K562 (cell line): Measurements from ENCODE around the gene ENC1. TPM values are rescaled to one million over a fixed set of nuclear protein-coding genes. Genes with fewer than 3 reads are reported as not detected.

ENCODE experiments used
- ATAC-seq: fragments of 200-7000 bp; cut with Tn5 transposase; 3 replicates; pipeline ENCODE4 v1.9.1; 2020; ENCODE audit warnings: moderate library complexity
- BruUV-seq: library from RNA; stranded (reverse); fragments of 400-500 nt; replicated peaks from 2 replicates; lab custom pipeline; 2021; lab: Mats Ljungman, UMichigan
- CTCF ChIA-PET: fragments of 300-600 bp; formaldehyde crosslinking; extraction: SDS; loops from one replicate; lab custom pipeline; 2021; ENCODE audit warnings: low intra/inter-chr PET ratio; lab: Yijun Ruan, JAX
- POLR2A ChIA-PET: fragments of 300-600, 350-650 bp; sonication (Branson Sonifier 250); formaldehyde crosslinking; extraction: SDS; loops from one replicate; lab custom pipeline; 2021; ENCODE audit warnings: antibody characterized with exemption, inconsistent platforms; lab: Yijun Ruan, JAX
- DNase-seq, 4 experiments: peaks; one replicate each; pipeline versions ENCODE4 v3.0.0 to v3.0.0-alpha.2; 2011 to 2018; ENCODE audit warnings: low spot score in 3 of 4, mixed read lengths in 3 of 4; ENCODE audit errors: extremely low read depth in 1 of 4
- FAIRE-seq: peaks from 2 replicates; lab custom pipeline; 2011; peaks lifted over from hg19 to GRCh38; lab: Jason Lieb, UNC
- H2AFZ ChIP-seq: 2 replicates; pipeline ENCODE4 v1.6.0; 2011; ENCODE audit warnings: low read depth, low read length, control low read depth, inconsistent platforms
- H3K27ac ChIP-seq: fragments of 200-600 bp; 3 replicates; pipeline ENCODE4 v1.8.0; 2011; ENCODE audit warnings: low read depth, mild to moderate bottlenecking, control low read depth, inconsistent platforms, low read length, moderate library complexity, mixed read lengths; ENCODE audit errors: extremely low read depth
- H3K27me3 ChIP-seq, 2 experiments: fragments of 300-600 bp in 1 of 2; 2 replicates in 1 of 2; 3 replicates in 1 of 2; pipeline versions ENCODE4 v1.6.0 to v1.8.0; 2011; ENCODE audit warnings: inconsistent platforms in 2 of 2, low read length in 2 of 2, mild to moderate bottlenecking in 1 of 2, mixed read lengths in 1 of 2, moderate library complexity in 1 of 2; ENCODE audit not compliant: control insufficient read depth in 2 of 2, insufficient read depth in 2 of 2
- H3K36me3 ChIP-seq: fragments of 300-600 bp; 3 replicates; pipeline ENCODE4 v1.8.0; 2011; ENCODE audit warnings: mild to moderate bottlenecking, low read length, inconsistent platforms; ENCODE audit not compliant: control insufficient read depth, insufficient read depth
- H3K4me1 ChIP-seq, 2 experiments: fragments of 200-600 bp in 1 of 2; replicated peaks in 1 of 2; 2 replicates in 1 of 2; 3 replicates in 1 of 2; pipeline versions ENCODE4 v1.5.1 to v1.8.0; 2011; ENCODE audit warnings: inconsistent platforms in 2 of 2, low read length in 2 of 2, mild to moderate bottlenecking in 1 of 2, mixed read lengths in 1 of 2, moderate library complexity in 1 of 2; ENCODE audit not compliant: control insufficient read depth in 2 of 2, insufficient read depth in 2 of 2
- H3K4me2 ChIP-seq: 2 replicates; pipeline ENCODE4 v1.6.1; 2011; ENCODE audit warnings: low read length, control low read depth, inconsistent platforms, mixed read lengths; ENCODE audit not compliant: insufficient read depth
- H3K4me3 ChIP-seq: fragments of 200-600 bp; sonication (generic), shearing (Covaris generic); 2 replicates; pipeline ENCODE4 v1.5.1; 2016; ENCODE audit warnings: control low read depth, inconsistent platforms
- H3K79me2 ChIP-seq: fragments of 200-600 bp; 3 replicates; pipeline ENCODE4 v1.8.0; 2011; ENCODE audit warnings: low read length, inconsistent platforms; ENCODE audit not compliant: control insufficient read depth, insufficient read depth
- H3K9ac ChIP-seq, 2 experiments: 2 replicates each; pipeline versions ENCODE4 v1.6.0 to v1.6.1; 2011; ENCODE audit warnings: low read depth in 2 of 2, low read length in 2 of 2, control low read depth in 1 of 2, inconsistent platforms in 1 of 2, mild to moderate bottlenecking in 1 of 2, mixed read lengths in 1 of 2; ENCODE audit not compliant: insufficient read depth in 1 of 2
- H3K9me1 ChIP-seq: one replicate; pipeline ENCODE4 v1.6.0; 2011; ENCODE audit warnings: inconsistent platforms, mild to moderate bottlenecking, low read length, moderate library complexity; ENCODE audit not compliant: control insufficient read depth, insufficient read depth
- H3K9me3 ChIP-seq: replicated peaks from 2 replicates; pipeline ENCODE4 v1.5.1; 2011; ENCODE audit warnings: low read depth, low read length, inconsistent platforms; ENCODE audit not compliant: control insufficient read depth, insufficient read depth
- H4K20me1 ChIP-seq: replicated peaks from 2 replicates; pipeline ENCODE4 v1.6.1; 2011; ENCODE audit warnings: low read length, inconsistent platforms, mixed read lengths; ENCODE audit not compliant: control insufficient read depth, insufficient read depth
- CHD4 ChIP-seq: fragments of 200-600 bp; sonication (generic); IDR thresholded peaks from 3 replicates; pipeline ENCODE4 v1.6.1; 2012; ENCODE audit warnings: low read depth, mild to moderate bottlenecking, mixed read lengths, low read length, inconsistent platforms; ENCODE audit not compliant: insufficient read depth, insufficient replicate concordance, poor library complexity, severe bottlenecking
- ETV1 ChIP-seq: fragments of 450-650 bp; conservative IDR thresholded peaks from 2 replicates; pipeline ENCODE4 v1.6.1; 2016; ENCODE audit warnings: missing genetic modification characterization, control low read depth, low read depth, missing compliant biosample characterization
- FOSL1 ChIP-seq: fragments of 200-800 bp; sonication (Bioruptor generic); conservative IDR thresholded peaks from 2 replicates; pipeline ENCODE4 v1.6.1; 2016; ENCODE audit warnings: missing genetic modification characterization, missing compliant biosample characterization
- KLF6 ChIP-seq: fragments of 250-450 bp; sonication (Bioruptor Pico); IDR thresholded peaks from 2 replicates; pipeline ENCODE4 v1.4.0; 2020; ENCODE audit warnings: mild to moderate bottlenecking, moderate library complexity, borderline replicate concordance
- MAFF ChIP-seq: IDR thresholded peaks from 2 replicates; pipeline ENCODE4 v1.6.1; 2012; ENCODE audit warnings: low read length, improper control_type of control experiment
- MCM3 ChIP-seq: fragments of 450-650 bp; IDR thresholded peaks from 2 replicates; pipeline ENCODE4 v1.6.1; 2016
- MEF2A ChIP-seq: IDR thresholded peaks from 2 replicates; pipeline ENCODE4 v1.6.1; 2011; ENCODE audit warnings: low read depth, mild to moderate bottlenecking, low read length, moderate library complexity; ENCODE audit not compliant: control insufficient read depth
- NCOR1 ChIP-seq: fragments of 450-650 bp; IDR thresholded peaks from 2 replicates; pipeline ENCODE4 v1.6.1; 2016; ENCODE audit warnings: mild to moderate bottlenecking, moderate library complexity
- PTBP1 ChIP-seq: fragments of 200-400 bp; formaldehyde crosslinking; IDR thresholded peaks from 2 replicates; pipeline ENCODE4 v1.6.1; 2017; ENCODE audit warnings: low read depth, low read length
- SMARCA5 ChIP-seq: fragments of 450-650 bp; IDR thresholded peaks from 2 replicates; pipeline ENCODE4 v1.6.1; 2016
- SMC3 ChIP-seq: conservative IDR thresholded peaks from 2 replicates; pipeline ENCODE4 v1.6.1; 2011; ENCODE audit warnings: low read depth, low read length, improper control_type of control experiment; ENCODE audit not compliant: insufficient read depth
- TCFL5 ChIP-seq: fragments of 250-450 bp; sonication (Bioruptor Pico); conservative IDR thresholded peaks from 2 replicates; pipeline ENCODE4 v1.6.1; 2021; ENCODE audit warnings: mild to moderate bottlenecking, moderate library complexity, matching md5 sums
- ZNF165 ChIP-seq: fragments of 250-450 bp; sonication (Bioruptor Pico); IDR thresholded peaks from 2 replicates; pipeline ENCODE4 v1.4.0; 2020; ENCODE audit warnings: borderline replicate concordance
- ZNF263 ChIP-seq: sonication (generic); formaldehyde crosslinking; IDR thresholded peaks from 2 replicates; pipeline ENCODE4 v1.8.0; 2022; ENCODE audit warnings: mild to moderate bottlenecking, missing genetic modification reagents, borderline replicate concordance
- ZNF444 ChIP-seq: fragments of 250-450 bp; sonication (Bioruptor Pico); IDR thresholded peaks from 2 replicates; pipeline ENCODE4 v1.4.0; 2020; ENCODE audit warnings: mild to moderate bottlenecking, moderate library complexity
- ZNF584 ChIP-seq: fragments of 200-800 bp; sonication (Bioruptor generic); IDR thresholded peaks from 2 replicates; pipeline ENCODE4 v1.6.1; 2016; ENCODE audit warnings: low read depth, mild to moderate bottlenecking, missing genetic modification characterization, missing compliant biosample characterization
- WGBS: fragments of 100-300 bp; shearing (Covaris generic); methylation state at CpG from one replicate; pipeline ENCODE4 v1.1.6; 2016; ENCODE audit warnings: low coverage, mixed read lengths; ENCODE audit not compliant: insufficient coverage; ENCODE audit errors: missing lambda C conversion rate; 5-methylcytosine and 5-hydroxymethylcytosine counted together
- in situ Hi-C: fragments of 300-500 bp; cut with MboI; formaldehyde crosslinking; loops from 4 replicates; pipeline ENCODE4 v1.15.0; 2018; ENCODE audit warnings: inconsistent platforms, mixed read lengths
- intact Hi-C: fragments of 100-400 bp; cut with micrococcal nuclease; formaldehyde crosslinking; loops from 2 replicates; pipeline ENCODE4 v1.14.2; 2022
- polyA plus RNA-seq, 8 experiments: library from polyadenylated mRNA; depleted of rRNA in 4 of 8; stranded (reverse) in 5 of 8; unstranded in 3 of 8; fragments of >200 nt; fragmentation: Nextera tagmentation in 2 of 8; fragmentation: Illumina TruSeq in 1 of 8; extraction: Ambion mirVana in 2 of 8; extraction: Trizol in 1 of 8; gene quantifications; 2 replicates each; pipeline versions ENCODE4 v1.2.1 to v1.2.3, GENCODE V29; 2011 to 2014; ENCODE audit warnings: inconsistent platforms in 1 of 8, missing spikeins in 1 of 8
- total RNA-seq, 7 experiments: library from RNA; depleted of rRNA in 6 of 7; stranded (reverse); fragments of >200 nt in 6 of 7; fragmentation: Illumina TruSeq in 2 of 7; extraction: Trizol in 2 of 7; gene quantifications; 2 replicates each; pipeline versions ENCODE4 v1.2.1 to v1.2.3, GENCODE V29; 2011 to 2021; ENCODE audit warnings: low replicate concordance in 1 of 7
- TF ChIP-seq, protein P1 (sequence below): fragments of 250-450 bp; sonication (Bioruptor Pico); IDR thresholded peaks from 2 replicates; pipeline ENCODE4 v1.4.0; 2020; ENCODE audit warnings: borderline replicate concordance
- TF ChIP-seq, protein P2 (sequence below): fragments of 450-650 bp; IDR thresholded peaks from 2 replicates; pipeline ENCODE4 v1.6.1; 2016; ENCODE audit warnings: low read depth, mild to moderate bottlenecking, moderate library complexity

The ENC1 gene
- total and polyA plus RNA-seq, 9 of the 15 experiments (the other 6 are each of a cell fraction or from before 2014, with no cell fraction given) = 0.17 to 3.2 (median 0.97) TPM

GRCh38 chr5:74679966-74680365 lies 39.4 kb upstream of the ENC1 start:
- no peaks in the 10 kb centered on the region for H3K79me2 ChIP-seq
- POLR2A ChIA-PET = no interaction called here
- no peak overlapping the region for H3K4me3 ChIP-seq
- ATAC-seq (no peak), FAIRE-seq (no peak), DNase-seq (no peak)
- WGBS = 15% methylated on average over 4 of the region's 4 CpGs
- H3K27ac ChIP-seq = no peak overlapping the region
- H3K4me2 ChIP-seq = no peak overlapping the region
- no peaks in the 10 kb centered on the region for H3K9me1 ChIP-seq
- no peak overlapping the region for H3K9ac ChIP-seq
- peaks cover 2 to 14% of the 10 kb centered on the region in 2 experiments; a peak in 4 of 5 replicates for H3K4me1 ChIP-seq
- H3K36me3 ChIP-seq = no peaks in the 10 kb centered on the region
- TF ChIP-seq MAFF = no peak
- no peak for TF ChIP-seq FOSL1 (tag)
- no peak for TF ChIP-seq TCFL5 (CRISPR knock-in tag)
- TF ChIP-seq SMC3 = no peak
- no peak for TF ChIP-seq ZNF263 (CRISPR knock-in tag)
- TF ChIP-seq MEF2A = no peak
- TF ChIP-seq, protein P1, sequence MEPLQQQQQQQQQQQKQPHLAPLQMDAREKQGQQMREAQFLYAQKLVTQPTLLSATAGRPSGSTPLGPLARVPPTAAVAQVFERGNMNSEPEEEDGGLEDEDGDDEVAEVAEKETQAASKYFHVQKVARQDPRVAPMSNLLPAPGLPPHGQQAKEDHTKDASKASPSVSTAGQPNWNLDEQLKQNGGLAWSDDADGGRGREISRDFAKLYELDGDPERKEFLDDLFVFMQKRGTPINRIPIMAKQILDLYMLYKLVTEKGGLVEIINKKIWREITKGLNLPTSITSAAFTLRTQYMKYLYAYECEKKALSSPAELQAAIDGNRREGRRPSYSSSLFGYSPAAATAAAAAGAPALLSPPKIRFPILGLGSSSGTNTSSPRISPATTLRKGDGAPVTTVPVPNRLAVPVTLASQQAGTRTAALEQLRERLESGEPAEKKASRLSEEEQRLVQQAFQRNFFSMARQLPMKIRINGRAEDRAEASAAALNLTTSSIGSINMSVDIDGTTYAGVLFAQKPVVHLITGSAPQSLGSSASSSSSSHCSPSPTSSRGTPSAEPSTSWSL (CRISPR knock-in tag) = no peak
- no peak for TF ChIP-seq PTBP1
- TF ChIP-seq NCOR1 = no peak
- TF ChIP-seq SMARCA5 = no peak
- TF ChIP-seq KLF6 (CRISPR knock-in tag) = no peak
- TF ChIP-seq ZNF584 (CRISPR knock-in tag) = no peak
- TF ChIP-seq, protein P2, sequence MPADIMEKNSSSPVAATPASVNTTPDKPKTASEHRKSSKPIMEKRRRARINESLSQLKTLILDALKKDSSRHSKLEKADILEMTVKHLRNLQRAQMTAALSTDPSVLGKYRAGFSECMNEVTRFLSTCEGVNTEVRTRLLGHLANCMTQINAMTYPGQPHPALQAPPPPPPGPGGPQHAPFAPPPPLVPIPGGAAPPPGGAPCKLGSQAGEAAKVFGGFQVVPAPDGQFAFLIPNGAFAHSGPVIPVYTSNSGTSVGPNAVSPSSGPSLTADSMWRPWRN = no peak
- no peak for TF ChIP-seq MCM3
- no peak for TF ChIP-seq ETV1 (tag)
- no peak for TF ChIP-seq ZNF444 (CRISPR knock-in tag)
- no peak for TF ChIP-seq CHD4
- no peak for TF ChIP-seq ZNF165 (CRISPR knock-in tag)
- H4K20me1 ChIP-seq = no peaks in the 10 kb centered on the region
- intact Hi-C loops = loop anchor here (10.0 kb wide), 2 partner anchors 555 to 1575 kb away; partner anchors contain the start of gene ANKRD31
- no peak overlapping the region for H2AFZ ChIP-seq
- BruUV-seq = no TSS peak
- CTCF ChIA-PET = no interaction called here
- no peaks in the 10 kb centered on the region; a peak in 1 of 5 replicates for H3K27me3 ChIP-seq
- no peaks in the 10 kb centered on the region for H3K9me3 ChIP-seq
- in situ Hi-C loops = loop anchor here (5.0 kb wide), 1 partner anchor 237 kb away; no protein-coding TSS in a partner anchor
